HEK293 (cell line): Measurements from ENCODE around the gene DHX16.

Experiments
- OVOL3 ChIP-seq: fragments of 450-650 bp; formaldehyde crosslinking; IDR thresholded peaks from 2 replicates; pipeline ENCODE4 v1.5.1; 2016; ENCODE audit warnings: missing biosample characterization, missing genetic modification characterization
- SETDB1 ChIP-seq: IDR thresholded peaks from one replicate; pipeline ENCODE4 v1.6.1; 2017; ENCODE audit warnings: mild to moderate bottlenecking, low read length, moderate library complexity, mixed read lengths; ENCODE audit not compliant: insufficient read length
- SP7 ChIP-seq: fragments of 450-650 bp; formaldehyde crosslinking; IDR thresholded peaks from 2 replicates; pipeline ENCODE4 v1.5.1; 2016; ENCODE audit warnings: missing biosample characterization, missing genetic modification characterization
- TRIM28 ChIP-seq: IDR thresholded peaks from 2 replicates; pipeline ENCODE4 v1.6.1; 2011; ENCODE audit warnings: low read length, control low read depth, borderline replicate concordance
- ZFHX2 ChIP-seq: fragments of 450-650 bp; formaldehyde crosslinking; conservative IDR thresholded peaks from 2 replicates; pipeline ENCODE4 v1.5.1; 2016; ENCODE audit warnings: missing biosample characterization, missing genetic modification characterization
- ZFP37 ChIP-seq: fragments of 450-650 bp; formaldehyde crosslinking; IDR thresholded peaks from 2 replicates; pipeline ENCODE4 v1.5.1; 2016; ENCODE audit warnings: missing biosample characterization, missing genetic modification characterization
- ZIC2 ChIP-seq: fragments of 450-650 bp; formaldehyde crosslinking; IDR thresholded peaks from 2 replicates; pipeline ENCODE4 v1.5.1; 2016; ENCODE audit warnings: missing biosample characterization, missing genetic modification characterization
- ZNF155 ChIP-seq: fragments of 450-650 bp; formaldehyde crosslinking; IDR thresholded peaks from 2 replicates; pipeline ENCODE4 v1.5.1; 2016; ENCODE audit warnings: missing biosample characterization, missing genetic modification characterization
- ZNF239 ChIP-seq: fragments of 450-650 bp; formaldehyde crosslinking; IDR thresholded peaks from 2 replicates; pipeline ENCODE4 v1.5.1; 2016; ENCODE audit warnings: missing biosample characterization, missing genetic modification characterization
- ZNF324 ChIP-seq: fragments of 450-650 bp; formaldehyde crosslinking; IDR thresholded peaks from 2 replicates; pipeline ENCODE4 v1.5.1; 2016; ENCODE audit warnings: missing biosample characterization, missing genetic modification characterization
- ZNF37A ChIP-seq: fragments of 450-650 bp; IDR thresholded peaks from 2 replicates; pipeline ENCODE4 v1.5.1; 2018; ENCODE audit warnings: missing biosample characterization, missing genetic modification characterization
- ZNF48 ChIP-seq: fragments of 450-650 bp; formaldehyde crosslinking; IDR thresholded peaks from 2 replicates; pipeline ENCODE4 v1.5.1; 2016; ENCODE audit warnings: missing biosample characterization, missing genetic modification characterization
- ZNF530 ChIP-seq: fragments of 450-650 bp; formaldehyde crosslinking; IDR thresholded peaks from 2 replicates; pipeline ENCODE4 v1.5.1; 2016; ENCODE audit warnings: low read depth, missing biosample characterization, missing genetic modification characterization
- ZNF544 ChIP-seq: fragments of 450-650 bp; formaldehyde crosslinking; IDR thresholded peaks from 2 replicates; pipeline ENCODE4 v1.5.0; 2017; ENCODE audit warnings: missing biosample characterization, missing genetic modification characterization
- ZNF561 ChIP-seq: fragments of 450-650 bp; IDR thresholded peaks from 2 replicates; pipeline ENCODE4 v1.5.1; 2018; ENCODE audit warnings: missing biosample characterization, missing genetic modification characterization, borderline replicate concordance
- ZNF791 ChIP-seq: fragments of 450-650 bp; formaldehyde crosslinking; IDR thresholded peaks from 2 replicates; pipeline ENCODE4 v1.5.1; 2016; ENCODE audit warnings: missing biosample characterization, missing genetic modification characterization
- ZSCAN23 ChIP-seq: fragments of 450-650 bp; formaldehyde crosslinking; IDR thresholded peaks from 2 replicates; pipeline ENCODE4 v1.5.1; 2016; ENCODE audit warnings: missing biosample characterization, missing genetic modification characterization
- TF ChIP-seq, protein P1 (sequence below): fragments of 450-650 bp; formaldehyde crosslinking; IDR thresholded peaks from 2 replicates; pipeline ENCODE4 v1.5.1; 2016; ENCODE audit warnings: missing biosample characterization, missing genetic modification characterization
- TF ChIP-seq, protein P2 (sequence below): fragments of 450-650 bp; formaldehyde crosslinking; IDR thresholded peaks from 2 replicates; pipeline ENCODE4 v1.5.1; 2017; ENCODE audit warnings: missing biosample characterization, missing genetic modification characterization
- TF ChIP-seq, protein P3 (sequence below): fragments of 450-650 bp; formaldehyde crosslinking; IDR thresholded peaks from 2 replicates; pipeline ENCODE4 v1.5.1; 2016; ENCODE audit warnings: missing biosample characterization, missing genetic modification characterization
- TF ChIP-seq, protein P4 (sequence below): fragments of 450-650 bp; formaldehyde crosslinking; IDR thresholded peaks from 2 replicates; pipeline ENCODE4 v1.5.1; 2016; ENCODE audit warnings: missing biosample characterization, missing genetic modification characterization
- TF ChIP-seq, protein P5 (sequence below): fragments of 450-650 bp; formaldehyde crosslinking; IDR thresholded peaks from 2 replicates; pipeline ENCODE4 v1.5.1; 2017; ENCODE audit warnings: missing biosample characterization, missing genetic modification characterization
- TF ChIP-seq, protein P6 (sequence below): fragments of 450-650 bp; formaldehyde crosslinking; optimal IDR thresholded peaks from 2 replicates; pipeline ENCODE3; 2016; ENCODE audit warnings: missing biosample characterization, mild to moderate bottlenecking, missing genetic modification characterization
- TF ChIP-seq, protein P7 (sequence below): fragments of 450-650 bp; formaldehyde crosslinking; IDR thresholded peaks from 2 replicates; pipeline ENCODE4 v1.5.1; 2016; ENCODE audit warnings: missing biosample characterization, missing genetic modification characterization
- TF ChIP-seq, protein P8 (sequence below): fragments of 450-650 bp; formaldehyde crosslinking; IDR thresholded peaks from 2 replicates; pipeline ENCODE4 v1.5.1; 2016; ENCODE audit warnings: missing biosample characterization, missing genetic modification characterization, low read depth
- TF ChIP-seq, protein P9 (sequence below): fragments of 450-650 bp; formaldehyde crosslinking; IDR thresholded peaks from 2 replicates; pipeline ENCODE4 v1.5.1; 2016; ENCODE audit warnings: missing biosample characterization, missing genetic modification characterization, borderline replicate concordance

The DHX16 gene

DNA sequence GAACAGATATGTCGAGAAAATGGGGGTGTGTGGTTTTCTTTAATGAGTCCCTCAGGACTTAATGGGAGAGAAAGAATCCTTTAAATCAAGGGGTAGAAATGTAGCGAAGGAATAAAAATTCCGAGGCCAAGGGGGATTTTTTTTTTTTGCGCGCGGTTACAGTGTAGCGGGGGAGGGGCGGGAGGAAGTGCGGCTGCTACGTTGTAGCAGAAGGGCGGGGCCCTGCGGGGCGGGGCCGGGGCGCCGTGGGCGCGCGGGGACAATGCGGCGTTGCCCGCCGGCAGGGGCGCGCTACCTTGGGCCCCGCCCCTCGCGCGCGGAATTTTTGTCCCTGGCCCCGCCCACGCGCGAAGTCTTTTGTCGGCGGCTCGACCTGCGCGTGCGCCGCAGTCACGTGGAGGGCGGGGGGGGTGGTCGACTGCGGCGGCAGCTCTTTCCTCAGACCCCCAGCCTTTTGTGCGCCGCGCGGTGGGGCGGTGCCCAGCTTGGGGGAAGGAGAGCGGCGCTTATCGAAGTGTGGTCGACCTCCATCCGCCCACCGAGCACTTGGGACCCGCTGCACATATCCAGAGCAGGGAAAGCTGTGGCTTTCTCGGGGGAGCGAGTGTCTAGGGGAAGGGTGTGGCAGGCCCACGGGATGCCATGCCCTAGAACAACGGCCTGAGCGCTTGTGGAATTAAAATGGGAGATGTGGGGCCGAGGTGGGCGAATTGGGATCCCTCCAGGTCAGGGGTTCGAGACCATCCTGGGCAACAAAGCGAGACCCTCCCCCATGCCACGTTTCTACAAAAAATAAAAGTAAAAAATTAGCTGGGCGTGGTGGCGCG is 48.6 kb upstream of the DHX16 start (continued):
- TF ChIP-seq, protein P1, sequence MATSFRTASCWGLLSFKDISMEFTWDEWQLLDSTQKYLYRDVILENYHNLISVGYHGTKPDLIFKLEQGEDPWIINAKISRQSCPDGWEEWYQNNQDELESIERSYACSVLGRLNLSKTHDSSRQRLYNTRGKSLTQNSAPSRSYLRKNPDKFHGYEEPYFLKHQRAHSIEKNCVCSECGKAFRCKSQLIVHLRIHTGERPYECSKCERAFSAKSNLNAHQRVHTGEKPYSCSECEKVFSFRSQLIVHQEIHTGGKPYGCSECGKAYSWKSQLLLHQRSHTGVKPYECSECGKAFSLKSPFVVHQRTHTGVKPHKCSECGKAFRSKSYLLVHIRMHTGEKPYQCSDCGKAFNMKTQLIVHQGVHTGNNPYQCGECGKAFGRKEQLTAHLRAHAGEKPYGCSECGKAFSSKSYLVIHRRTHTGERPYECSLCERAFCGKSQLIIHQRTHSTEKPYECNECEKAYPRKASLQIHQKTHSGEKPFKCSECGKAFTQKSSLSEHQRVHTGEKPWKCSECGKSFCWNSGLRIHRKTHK (tag by site-specific recombination), result no peak
- no peak for TF ChIP-seq ZIC2 (tag by site-specific recombination)
- TF ChIP-seq SP7 (tag by site-specific recombination), result peak; percentile 66
- no peak for TF ChIP-seq ZNF791
- TF ChIP-seq, protein P2, sequence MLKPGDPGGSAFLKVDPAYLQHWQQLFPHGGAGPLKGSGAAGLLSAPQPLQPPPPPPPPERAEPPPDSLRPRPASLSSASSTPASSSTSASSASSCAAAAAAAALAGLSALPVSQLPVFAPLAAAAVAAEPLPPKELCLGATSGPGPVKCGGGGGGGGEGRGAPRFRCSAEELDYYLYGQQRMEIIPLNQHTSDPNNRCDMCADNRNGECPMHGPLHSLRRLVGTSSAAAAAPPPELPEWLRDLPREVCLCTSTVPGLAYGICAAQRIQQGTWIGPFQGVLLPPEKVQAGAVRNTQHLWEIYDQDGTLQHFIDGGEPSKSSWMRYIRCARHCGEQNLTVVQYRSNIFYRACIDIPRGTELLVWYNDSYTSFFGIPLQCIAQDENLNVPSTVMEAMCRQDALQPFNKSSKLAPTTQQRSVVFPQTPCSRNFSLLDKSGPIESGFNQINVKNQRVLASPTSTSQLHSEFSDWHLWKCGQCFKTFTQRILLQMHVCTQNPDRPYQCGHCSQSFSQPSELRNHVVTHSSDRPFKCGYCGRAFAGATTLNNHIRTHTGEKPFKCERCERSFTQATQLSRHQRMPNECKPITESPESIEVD (tag by site-specific recombination), result peak; percentile 86; the same call in 1 of the 2 replicates
- TF ChIP-seq ZNF37A (tag by site-specific recombination), result no peak
- no peak for TF ChIP-seq ZNF324 (tag by site-specific recombination)
- peak; percentile 78 for TF ChIP-seq ZFHX2
- TF ChIP-seq, protein P3, sequence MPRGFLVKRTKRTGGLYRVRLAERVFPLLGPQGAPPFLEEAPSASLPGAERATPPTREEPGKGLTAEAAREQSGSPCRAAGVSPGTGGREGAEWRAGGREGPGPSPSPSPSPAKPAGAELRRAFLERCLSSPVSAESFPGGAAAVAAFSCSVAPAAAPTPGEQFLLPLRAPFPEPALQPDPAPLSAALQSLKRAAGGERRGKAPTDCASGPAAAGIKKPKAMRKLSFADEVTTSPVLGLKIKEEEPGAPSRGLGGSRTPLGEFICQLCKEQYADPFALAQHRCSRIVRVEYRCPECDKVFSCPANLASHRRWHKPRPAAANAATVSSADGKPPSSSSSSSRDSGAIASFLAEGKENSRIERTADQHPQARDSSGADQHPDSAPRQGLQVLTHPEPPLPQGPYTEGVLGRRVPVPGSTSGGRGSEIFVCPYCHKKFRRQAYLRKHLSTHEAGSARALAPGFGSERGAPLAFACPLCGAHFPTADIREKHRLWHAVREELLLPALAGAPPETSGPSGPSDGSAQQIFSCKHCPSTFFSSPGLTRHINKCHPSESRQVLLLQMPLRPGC (tag by site-specific recombination), result no peak
- no peak for TF ChIP-seq ZNF155
- TF ChIP-seq, protein P4, sequence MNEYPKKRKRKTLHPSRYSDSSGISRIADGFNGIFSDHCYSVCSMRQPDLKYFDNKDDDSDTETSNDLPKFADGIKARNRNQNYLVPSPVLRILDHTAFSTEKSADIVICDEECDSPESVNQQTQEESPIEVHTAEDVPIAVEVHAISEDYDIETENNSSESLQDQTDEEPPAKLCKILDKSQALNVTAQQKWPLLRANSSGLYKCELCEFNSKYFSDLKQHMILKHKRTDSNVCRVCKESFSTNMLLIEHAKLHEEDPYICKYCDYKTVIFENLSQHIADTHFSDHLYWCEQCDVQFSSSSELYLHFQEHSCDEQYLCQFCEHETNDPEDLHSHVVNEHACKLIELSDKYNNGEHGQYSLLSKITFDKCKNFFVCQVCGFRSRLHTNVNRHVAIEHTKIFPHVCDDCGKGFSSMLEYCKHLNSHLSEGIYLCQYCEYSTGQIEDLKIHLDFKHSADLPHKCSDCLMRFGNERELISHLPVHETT (tag by site-specific recombination), result no peak; the same call in 1 of the 2 replicates
- TF ChIP-seq, protein P5, sequence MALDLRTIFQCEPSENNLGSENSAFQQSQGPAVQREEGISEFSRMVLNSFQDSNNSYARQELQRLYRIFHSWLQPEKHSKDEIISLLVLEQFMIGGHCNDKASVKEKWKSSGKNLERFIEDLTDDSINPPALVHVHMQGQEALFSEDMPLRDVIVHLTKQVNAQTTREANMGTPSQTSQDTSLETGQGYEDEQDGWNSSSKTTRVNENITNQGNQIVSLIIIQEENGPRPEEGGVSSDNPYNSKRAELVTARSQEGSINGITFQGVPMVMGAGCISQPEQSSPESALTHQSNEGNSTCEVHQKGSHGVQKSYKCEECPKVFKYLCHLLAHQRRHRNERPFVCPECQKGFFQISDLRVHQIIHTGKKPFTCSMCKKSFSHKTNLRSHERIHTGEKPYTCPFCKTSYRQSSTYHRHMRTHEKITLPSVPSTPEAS (tag by site-specific recombination), result 0 out of 2 replicates have a peak, but pooled peaks have one; percentile 3
- TF ChIP-seq SETDB1, result no peak
- TF ChIP-seq ZNF544 (tag by site-specific recombination), result no peak
- TF ChIP-seq OVOL3 (tag by site-specific recombination), result 0 out of 2 replicates have a peak, but pooled peaks have one; percentile 10
- TF ChIP-seq, protein P6, sequence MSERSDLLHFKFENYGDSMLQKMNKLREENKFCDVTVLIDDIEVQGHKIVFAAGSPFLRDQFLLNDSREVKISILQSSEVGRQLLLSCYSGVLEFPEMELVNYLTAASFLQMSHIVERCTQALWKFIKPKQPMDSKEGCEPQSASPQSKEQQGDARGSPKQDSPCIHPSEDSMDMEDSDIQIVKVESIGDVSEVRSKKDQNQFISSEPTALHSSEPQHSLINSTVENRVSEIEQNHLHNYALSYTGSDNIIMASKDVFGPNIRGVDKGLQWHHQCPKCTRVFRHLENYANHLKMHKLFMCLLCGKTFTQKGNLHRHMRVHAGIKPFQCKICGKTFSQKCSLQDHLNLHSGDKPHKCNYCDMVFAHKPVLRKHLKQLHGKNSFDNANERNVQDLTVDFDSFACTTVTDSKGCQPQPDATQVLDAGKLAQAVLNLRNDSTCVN (tag by site-specific recombination), result peak; percentile 84
- TF ChIP-seq, protein P7, sequence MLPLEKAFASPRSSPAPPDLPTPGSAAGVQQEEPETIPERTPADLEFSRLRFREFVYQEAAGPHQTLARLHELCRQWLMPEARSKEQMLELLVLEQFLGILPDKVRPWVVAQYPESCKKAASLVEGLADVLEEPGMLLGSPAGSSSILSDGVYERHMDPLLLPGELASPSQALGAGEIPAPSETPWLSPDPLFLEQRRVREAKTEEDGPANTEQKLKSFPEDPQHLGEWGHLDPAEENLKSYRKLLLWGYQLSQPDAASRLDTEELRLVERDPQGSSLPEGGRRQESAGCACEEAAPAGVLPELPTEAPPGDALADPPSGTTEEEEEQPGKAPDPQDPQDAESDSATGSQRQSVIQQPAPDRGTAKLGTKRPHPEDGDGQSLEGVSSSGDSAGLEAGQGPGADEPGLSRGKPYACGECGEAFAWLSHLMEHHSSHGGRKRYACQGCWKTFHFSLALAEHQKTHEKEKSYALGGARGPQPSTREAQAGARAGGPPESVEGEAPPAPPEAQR (tag by site-specific recombination), result peak; percentile 75; the same call in 1 of the 2 replicates
- TF ChIP-seq ZNF530 (tag by site-specific recombination), result no peak
- TF ChIP-seq, protein P8, sequence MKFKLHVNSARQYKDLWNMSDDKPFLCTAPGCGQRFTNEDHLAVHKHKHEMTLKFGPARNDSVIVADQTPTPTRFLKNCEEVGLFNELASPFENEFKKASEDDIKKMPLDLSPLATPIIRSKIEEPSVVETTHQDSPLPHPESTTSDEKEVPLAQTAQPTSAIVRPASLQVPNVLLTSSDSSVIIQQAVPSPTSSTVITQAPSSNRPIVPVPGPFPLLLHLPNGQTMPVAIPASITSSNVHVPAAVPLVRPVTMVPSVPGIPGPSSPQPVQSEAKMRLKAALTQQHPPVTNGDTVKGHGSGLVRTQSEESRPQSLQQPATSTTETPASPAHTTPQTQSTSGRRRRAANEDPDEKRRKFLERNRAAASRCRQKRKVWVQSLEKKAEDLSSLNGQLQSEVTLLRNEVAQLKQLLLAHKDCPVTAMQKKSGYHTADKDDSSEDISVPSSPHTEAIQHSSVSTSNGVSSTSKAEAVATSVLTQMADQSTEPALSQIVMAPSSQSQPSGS, result no peak
- TF ChIP-seq ZSCAN23 (tag by site-specific recombination), result no peak
- TF ChIP-seq ZNF561, result no peak
- TF ChIP-seq ZFP37 (tag by site-specific recombination), result 0 out of 2 replicates have a peak, but pooled peaks have one; percentile 16
- TF ChIP-seq, protein P9, sequence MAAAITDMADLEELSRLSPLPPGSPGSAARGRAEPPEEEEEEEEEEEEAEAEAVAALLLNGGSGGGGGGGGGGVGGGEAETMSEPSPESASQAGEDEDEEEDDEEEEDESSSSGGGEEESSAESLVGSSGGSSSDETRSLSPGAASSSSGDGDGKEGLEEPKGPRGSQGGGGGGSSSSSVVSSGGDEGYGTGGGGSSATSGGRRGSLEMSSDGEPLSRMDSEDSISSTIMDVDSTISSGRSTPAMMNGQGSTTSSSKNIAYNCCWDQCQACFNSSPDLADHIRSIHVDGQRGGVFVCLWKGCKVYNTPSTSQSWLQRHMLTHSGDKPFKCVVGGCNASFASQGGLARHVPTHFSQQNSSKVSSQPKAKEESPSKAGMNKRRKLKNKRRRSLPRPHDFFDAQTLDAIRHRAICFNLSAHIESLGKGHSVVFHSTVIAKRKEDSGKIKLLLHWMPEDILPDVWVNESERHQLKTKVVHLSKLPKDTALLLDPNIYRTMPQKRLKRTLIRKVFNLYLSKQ, result no peak
- no peak for TF ChIP-seq ZNF48
- TF ChIP-seq ZNF239 (tag by site-specific recombination), result no peak
- TF ChIP-seq TRIM28, result no peak
